Fibroblast of lung (primary cell): Measurements from ENCODE around the gene ZNF296.

Source experiments
- CTCF ChIP-seq, 2 donors: IDR thresholded peaks in 1 of 2; conservative IDR thresholded peaks in 1 of 2; 1 replicate in 1 of 2; 2 replicates in 1 of 2; pipeline ENCODE4 v1.5.1; 2011 to 2012; ENCODE audit warnings: low read length in 2 of 2, control low read depth in 1 of 2, inconsistent platforms in 1 of 2, low read depth in 1 of 2, mild to moderate bottlenecking in 1 of 2
- EZH2 ChIP-seq: IDR thresholded peaks from 2 replicates; pipeline ENCODE4 v1.5.1; 2012; ENCODE audit warnings: low read length, control low read depth, mild to moderate bottlenecking; ENCODE audit errors: missing control alignments

GRCh38 chr19:45104658-45105349, 28.5 kb upstream of the ZNF296 start:
- no peak for TF ChIP-seq CTCF (conservative IDR thresholded peaks at IDR 0.05 in 1 of 2, IDR thresholded peaks at IDR 0.05 in 1 of 2; ENCODE audit: low read depth in 1 of 2, low read length in 2 of 2)
- TF ChIP-seq EZH2: no peak
